Measurements from ENCODE around the gene NBL1.
A peak's percentile ranks its signal among the peaks of the same experiment; 100 is the strongest.

Gene NBL1

DNA sequence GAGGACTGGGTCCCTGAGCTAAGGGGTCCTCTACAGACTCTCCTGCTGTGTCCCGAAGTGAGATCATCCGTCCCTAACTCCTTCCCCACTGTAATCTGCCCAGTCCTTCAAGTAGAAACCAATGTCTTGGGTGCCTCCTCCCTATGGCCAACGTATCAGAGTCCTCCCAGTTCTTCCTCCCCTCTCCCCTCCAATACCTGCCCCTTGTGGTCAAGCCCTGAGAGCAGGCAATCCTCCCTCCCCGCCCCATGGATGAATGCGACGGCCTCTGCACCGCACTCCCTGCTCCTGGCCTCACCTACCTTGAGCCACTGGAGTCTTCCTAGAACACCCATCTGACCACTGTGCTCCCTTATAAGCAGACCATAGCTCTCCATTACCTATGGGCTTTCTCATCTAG, 51.7 kb downstream of the NBL1 start:
- no peak for DNase-seq (ENCODE audit: low read depth in 3 of 3, low spot score in 1 of 3)

DNA sequence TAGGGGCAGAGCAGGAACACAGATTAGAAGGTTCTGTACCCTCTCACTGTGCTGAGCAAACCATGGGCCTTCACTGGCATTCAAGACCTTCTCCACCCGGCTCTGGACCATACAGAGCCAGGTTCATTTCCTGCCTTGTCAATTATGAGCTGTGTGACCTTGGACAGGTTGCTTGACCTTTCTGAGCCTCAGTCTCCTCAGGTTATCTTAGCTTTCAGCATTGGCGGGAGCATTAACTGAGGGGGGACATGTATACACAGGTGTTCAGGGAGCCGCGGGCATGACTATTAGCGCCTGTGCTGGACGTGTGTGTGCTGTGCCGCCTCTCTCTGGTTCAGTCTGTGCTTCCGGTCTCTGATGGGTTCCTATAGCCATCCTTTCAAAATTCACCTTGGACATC, 52.7 kb downstream of the NBL1 start:
- DNase-seq (ENCODE audit: low read depth in 3 of 3, low spot score in 1 of 3): no peak

DNA sequence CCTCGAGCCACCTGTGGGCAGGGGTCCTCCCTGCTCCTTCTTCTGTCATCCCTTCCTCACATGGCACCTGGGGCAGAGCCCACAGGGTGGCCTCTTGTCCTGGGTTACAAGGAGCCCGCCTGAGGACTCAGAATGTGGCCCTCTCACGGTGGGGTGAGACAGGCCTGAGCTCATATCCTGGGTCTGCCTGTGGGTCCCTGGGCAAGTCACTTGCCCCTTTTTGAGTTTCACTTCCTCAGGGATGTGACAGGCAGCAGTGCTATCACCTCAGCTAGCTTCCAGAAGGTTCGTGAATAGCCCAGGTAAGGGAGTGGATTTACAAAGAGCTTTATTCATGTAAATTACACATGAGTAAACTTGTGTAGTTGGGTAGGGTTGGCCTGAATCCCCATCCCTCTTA, 54.1 kb downstream of the NBL1 start:
- no peak for DNase-seq (ENCODE audit: low read depth in 3 of 3, low spot score in 1 of 3)

DNA sequence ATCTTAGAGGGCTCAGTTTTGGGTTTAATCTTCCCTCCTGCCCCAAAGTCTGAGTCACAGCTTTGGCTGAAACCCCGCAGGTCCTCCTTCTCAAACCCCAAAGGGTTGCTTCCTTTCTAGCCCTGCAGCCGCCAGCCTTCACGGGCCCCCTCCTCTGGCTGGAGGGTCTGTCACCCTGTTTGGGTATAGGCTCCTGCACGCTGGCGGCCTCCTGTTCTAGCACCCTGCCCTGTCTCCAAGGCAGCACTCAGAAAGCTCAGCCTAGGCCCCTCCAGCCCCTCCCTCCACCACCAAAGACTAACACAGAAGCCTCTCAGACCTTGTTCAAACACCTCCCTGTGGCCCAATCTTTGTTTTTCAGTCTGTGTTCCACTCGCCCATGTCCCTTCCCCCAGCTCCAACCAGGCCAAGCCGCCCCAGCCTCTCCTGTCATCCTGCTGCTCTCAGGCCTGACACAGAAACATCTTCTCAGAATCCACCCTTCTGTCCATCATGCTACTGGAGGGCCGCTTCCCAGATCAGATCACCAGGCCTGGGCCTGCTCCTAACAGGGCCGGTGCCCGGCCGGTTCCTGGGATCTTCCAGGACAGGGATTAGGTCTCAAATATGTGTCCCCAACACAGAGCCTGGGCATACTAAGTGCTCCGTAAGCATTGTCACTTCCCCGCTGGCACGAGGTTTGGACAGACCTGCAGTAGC, 56.1 kb downstream of the NBL1 start:
- no peak for DNase-seq (ENCODE audit: low read depth in 3 of 3, low spot score in 1 of 3)

DNA sequence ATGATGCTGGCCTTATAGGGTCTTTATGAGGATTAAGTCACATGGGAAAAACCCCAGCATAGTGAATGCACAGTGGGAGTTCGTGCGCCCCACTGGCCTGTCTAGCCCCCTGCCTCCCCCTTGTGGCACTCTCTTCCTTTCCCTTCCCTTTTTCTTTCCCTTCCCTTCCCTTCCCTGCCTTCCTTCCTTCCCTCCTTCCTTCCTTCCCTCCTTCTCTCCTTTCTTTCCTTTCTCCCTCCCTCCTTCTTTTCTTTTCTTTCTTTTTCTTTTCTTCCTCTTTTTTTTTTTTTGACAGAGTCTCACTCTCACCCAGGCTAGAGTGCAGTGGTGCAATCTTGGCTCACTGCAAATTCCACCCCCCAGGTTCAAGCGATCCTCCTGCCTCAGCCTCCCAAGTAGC, 59.2 kb downstream of the NBL1 start:
- no peak for DNase-seq (ENCODE audit: low read depth in 3 of 3, low spot score in 1 of 3)

DNA sequence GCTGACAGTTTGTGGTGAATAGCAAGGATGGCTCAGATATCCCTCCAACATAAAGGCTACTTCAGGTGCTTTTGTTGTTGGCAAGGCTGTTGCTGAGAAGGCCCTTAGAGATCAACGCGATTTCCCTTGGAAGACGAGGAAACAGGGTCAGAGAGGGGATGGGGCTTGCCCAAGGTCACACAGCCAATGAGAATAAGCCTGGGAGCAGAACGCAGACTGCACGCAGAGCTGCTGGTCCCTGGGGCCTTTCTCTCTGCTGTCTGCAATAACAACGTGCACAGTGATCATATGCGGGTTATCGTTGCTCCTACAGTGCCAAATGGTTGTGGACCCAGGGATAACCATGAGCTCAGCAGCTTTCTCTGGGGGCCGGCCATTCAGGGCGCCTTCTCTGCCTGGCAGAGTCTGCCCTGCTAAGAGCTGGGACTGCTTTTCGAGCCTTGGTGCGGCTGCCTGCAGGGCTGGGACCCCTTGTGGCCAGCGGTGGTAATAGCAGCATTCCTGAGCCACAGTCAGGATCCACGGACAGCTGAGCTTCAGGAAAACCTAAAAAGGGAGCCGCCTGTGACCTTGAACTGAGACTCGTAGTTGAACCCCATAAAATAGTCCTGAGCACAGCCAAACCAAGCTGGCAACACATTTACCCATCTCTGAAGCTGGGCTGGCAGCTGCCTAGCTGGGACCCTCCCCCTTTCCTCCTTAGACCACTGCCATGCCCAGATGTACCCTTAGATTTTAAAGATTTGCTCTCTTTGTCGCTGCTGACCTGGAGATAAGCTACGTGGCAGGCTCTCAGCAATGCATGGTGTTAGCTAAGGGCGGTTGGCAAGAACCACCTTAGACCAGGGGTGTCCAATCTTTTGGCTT, 60.4 kb downstream of the NBL1 start:
- DNase-seq (ENCODE audit: low read depth in 3 of 3, low spot score in 1 of 3): peak; percentile 31 to 53 (median 32)

DNA sequence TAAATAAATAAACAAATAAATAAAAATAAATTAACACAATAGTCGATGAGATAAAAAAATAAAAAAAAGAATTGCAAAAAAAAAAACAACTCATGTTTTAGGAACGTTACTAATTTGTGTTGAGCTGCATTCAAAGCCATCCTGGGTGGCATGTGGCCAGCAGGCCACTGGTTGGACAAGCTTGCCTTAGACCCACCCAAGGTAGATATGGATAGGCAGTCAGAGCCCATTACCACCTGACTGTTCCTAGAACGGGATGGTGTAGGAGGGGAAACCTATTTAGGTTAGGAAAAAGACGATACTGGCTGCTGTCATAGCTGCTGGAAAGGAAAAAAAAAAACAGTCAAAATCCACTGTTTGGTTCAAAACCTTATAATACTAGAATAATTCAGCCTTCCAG, 61.4 kb downstream of the NBL1 start:
- DNase-seq (ENCODE audit: low read depth in 3 of 3, low spot score in 1 of 3): no peak

DNA sequence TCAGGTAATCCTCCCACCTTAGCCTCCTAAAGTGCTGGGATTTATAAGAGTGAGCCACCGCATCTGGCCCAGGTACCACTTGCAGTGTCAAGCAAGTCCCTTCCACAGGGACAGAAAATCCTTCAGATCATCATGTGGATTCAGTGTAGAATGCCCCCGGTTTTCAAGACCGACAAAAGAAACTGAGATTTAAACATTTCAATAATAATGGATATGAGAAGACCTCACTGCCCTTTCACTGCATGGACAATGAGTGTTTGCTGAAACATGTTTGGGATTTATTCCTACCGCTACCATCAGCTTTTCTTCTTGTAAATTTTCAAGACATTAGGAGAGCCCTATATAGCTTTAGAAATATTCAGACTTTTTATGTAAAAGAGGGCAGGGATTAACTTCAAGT, 62.0 kb downstream of the NBL1 start:
- DNase-seq (ENCODE audit: low read depth in 3 of 3, low spot score in 1 of 3): no peak

All from stimulated activated CD4-positive, alpha-beta T cell treated with anti-CD3 and anti-CD28 coated beads, TNF-alpha, amount 100 ng/mL, for 1 hour (primary cell).